GM19395 (cell line): ENCODE data around the gene BRIP1.
A peak's percentile ranks its signal among the peaks of the same experiment; 100 is the strongest.
"Not testable (repeated sequence)": the region's sequence is repeated elsewhere in the genome, so short reads cannot be mapped to it uniquely, and the experiment has no call there.

Experiments
- ATAC-seq: cut with Tn5 transposase; IDR thresholded peaks from one replicate; pipeline ENCODE4 v1.9.1; 2021; ENCODE audit warnings: mild to moderate bottlenecking, moderate library complexity; ENCODE audit not compliant: unreplicated experiment

Gene BRIP1

DNA sequence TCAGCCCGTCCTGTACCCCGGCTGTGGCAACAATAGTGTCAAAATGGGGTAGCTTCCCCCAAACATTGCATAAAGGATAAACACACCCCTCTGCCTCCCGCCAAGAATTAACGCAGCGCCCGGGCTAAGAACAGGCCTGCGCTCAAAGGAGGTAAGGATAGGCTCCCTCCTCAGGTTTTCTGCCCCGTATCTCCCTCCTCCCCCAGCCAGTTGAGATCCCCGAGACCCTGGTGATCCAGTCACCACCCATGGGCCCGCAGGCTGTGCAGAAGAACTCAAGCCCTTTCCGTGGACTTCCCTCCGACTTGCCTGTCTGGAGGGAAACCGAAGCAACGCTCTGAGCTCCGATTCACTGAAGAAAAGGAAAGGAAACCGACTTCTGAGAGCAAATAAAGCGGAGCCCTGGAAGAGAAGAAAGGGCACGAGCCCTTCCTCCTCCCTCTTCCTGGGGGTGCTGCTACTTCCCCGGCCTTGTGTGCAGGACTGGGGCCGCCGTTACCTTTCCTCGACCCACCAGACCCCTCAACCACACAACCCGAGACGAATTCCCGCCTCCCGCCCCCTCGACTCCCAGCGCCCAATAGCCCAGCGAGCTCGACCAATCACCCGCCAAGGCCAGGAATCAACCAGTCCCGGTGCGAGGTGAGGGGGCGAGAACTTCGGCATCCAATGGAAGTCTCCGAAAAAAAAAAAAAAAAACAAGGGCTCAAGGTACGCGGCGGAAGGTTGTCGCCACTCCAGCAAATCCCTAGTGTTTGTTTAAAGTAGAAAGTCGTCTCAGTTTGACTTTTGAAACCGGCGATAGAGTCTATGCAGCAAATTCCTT lies at the start of gene BRIP1:
TSS of gene BRIP1 (minus strand) at position 554 of the 826 bp plus-strand sequence. CDS start 1,989 bp downstream, outside the sequence.
- peak; percentile 91 for ATAC-seq

DNA sequence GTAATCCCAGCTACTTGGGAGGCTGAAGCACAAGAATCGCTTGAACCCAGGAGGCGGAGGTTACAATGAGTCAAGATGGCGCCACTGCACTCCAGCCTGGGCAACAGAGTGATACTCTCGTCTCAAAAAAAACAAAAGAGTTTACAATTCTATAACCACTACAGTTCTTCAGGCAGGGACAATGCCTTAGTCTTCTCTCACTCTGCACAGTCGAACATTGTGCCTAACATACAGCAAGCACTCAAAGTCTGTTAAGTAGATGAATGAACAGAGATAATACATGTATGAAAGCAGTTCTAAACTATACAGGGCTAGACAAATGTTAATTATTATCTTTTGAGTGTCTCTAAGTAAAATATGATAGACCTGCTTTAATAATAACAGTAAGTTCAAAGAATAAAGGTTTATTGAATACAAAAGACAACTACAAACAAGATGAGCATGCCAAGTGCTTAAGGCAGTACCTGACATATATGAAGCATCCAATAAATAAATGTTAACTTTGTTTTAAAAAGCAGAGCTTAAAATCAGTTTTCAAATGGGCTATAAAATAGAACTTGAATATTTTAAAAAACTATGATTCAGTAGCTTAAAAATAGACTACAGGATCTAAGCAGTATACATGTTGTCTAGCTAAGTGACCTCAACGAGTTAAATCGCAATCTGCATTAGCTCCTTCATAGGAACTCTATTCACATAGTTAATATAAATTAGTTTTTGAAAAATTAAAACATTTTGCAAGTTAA lies 45.1 kb upstream of the BRIP1 start:
- no peak for ATAC-seq

DNA sequence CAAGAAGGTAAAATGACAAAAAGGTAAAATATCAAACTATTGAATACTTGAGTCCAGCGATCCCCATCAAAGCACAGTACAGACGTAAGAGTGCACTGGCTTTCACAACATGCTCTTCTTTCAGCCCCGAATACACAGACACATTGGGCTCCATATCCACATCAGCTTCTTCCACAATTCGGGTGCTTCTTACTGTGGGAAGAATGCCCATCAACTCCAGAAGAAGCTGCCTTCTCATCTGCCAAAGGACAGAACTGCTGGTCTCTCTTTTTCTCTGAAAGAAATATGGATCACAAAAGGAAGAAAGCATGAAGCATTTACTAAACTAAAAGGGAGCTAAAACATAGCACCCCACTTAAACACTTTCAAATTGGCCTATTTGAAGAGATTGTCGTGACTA lies 44.0 kb upstream of the BRIP1 start:
- ATAC-seq, result no peak

DNA sequence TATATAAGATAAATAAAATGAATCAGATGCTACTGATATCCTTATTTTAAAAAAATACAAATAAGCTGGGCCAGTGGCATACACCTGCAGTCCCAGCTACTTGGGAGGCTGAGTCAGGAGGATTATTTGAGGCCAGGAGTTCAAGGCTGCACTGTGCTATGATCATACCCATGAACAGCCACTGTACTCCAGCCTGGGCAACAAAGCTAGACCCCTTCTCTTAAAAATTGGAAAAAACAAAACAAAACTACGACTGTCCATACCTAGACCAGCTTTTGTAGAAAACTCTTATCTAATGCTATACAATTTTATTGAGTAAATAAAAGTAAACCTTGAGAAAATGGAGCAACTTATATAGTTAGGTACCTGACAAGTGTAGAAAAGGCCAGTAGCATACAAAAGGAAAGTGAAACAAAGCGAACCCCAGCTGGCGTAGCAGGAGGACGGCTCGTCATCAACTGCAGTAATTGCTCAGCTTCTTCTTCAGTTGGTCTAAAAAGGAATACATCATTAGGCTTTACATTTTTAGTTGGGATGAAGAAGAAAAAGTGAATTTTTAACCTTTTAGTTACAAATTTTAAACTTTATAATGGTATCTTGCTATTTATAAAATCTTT lies 40.9 kb upstream of the BRIP1 start:
- peak; percentile 96 for ATAC-seq

DNA sequence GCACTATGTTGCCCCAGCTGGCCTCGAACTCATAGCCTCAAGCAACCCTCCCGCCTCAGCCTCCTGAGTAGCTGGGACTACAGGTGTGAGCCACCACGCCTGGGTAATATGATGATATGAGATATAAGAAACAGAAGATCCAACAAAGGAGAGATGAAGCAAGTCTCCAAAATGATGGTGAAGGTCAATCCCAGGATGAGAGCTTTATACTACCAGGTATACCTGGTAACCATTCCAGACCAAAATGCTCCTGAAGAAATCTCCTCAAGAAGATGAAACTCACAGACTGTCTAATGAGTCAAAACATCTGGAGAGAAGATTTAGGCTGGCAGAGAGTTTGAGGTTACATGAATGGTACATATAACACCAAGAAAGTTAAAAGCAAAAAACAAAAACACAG lies 39.9 kb upstream of the BRIP1 start:
- ATAC-seq, result no peak

DNA sequence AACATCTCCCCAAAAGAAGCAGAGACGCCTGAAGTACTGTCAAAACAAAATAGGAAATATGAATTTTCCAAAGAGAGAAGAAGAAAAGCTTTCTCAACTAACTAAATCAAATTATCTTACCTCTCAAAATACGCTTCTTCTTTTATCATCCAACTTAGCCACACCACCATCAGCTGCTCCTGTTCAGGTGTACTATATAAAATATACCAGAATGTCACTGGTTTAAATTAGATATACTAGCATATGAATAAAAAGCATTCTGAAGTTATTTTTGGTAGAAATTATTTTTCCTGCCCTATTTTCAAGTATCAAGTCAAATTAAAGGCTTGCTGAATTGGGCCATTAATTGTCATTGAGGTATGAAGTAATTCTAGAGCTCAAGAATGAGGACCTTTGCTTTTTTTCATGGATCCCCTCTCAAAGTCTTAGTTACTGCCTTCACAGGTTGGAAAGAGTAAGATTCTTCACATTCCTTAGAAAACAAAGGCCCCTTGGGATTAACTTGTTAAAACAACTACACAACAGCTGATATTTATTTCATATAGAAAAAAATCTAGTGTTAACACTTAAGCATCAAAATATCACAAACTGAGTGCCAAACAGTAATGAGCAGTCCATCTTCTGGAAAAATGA lies 34.3 kb upstream of the BRIP1 start:
- no peak for ATAC-seq

DNA sequence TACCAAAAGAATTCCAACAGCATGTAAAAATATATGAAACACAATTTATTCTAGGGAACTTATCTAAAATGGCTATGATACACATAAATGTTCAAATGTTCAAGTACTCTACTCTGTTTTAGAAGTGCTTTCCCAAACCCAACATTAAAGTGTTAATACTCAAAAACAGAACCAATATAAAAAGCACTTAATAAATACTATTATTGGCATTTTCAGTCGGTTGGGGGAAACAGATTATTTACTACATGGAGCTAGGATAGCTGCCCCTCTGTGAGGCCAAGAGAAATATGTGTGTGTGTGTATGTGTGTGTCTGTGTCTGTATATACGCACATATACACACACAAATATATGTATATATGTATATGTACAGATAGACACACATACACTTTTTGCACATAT lies 32.1 kb upstream of the BRIP1 start:
- ATAC-seq, result no peak

DNA sequence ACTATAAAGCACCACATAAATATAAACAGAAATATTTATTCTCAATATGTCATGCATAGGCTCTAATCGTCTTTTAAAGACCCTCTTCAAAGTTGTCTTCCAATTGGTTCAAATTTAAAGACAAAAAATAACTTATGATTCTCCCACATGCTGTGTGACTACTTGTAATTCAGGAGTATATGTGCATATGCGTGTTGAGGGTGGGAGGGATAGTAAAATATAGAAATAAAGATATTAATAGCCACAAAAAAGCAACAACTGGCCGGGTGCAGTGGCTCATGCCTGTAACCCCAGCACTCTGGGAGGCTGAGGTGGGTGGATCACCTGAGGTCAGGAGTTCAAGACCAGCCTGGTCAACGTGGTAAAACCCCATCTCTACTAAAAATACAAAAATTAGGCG lies 31.0 kb upstream of the BRIP1 start:
- not testable (repeated sequence) for ATAC-seq

DNA sequence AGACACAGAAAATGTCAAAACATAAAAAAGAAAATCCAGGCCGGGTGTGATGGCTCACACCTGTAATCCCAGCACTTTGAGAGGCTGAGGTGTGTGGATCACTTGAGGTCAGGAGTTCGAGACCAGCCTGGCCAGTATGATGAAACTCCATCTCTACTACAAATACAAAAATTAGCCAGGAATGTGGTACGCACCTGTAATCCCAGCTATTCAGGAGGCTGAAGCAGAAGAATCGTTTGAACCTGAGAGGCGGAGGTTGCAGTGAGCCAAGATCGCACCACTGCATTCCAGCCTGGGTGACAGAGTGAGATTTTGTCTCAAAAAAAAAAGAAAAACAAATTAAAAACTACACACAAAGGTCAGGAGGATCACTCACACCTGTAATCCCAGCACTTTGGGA lies 24.4 kb upstream of the BRIP1 start:
- ATAC-seq, result not testable (repeated sequence)

DNA sequence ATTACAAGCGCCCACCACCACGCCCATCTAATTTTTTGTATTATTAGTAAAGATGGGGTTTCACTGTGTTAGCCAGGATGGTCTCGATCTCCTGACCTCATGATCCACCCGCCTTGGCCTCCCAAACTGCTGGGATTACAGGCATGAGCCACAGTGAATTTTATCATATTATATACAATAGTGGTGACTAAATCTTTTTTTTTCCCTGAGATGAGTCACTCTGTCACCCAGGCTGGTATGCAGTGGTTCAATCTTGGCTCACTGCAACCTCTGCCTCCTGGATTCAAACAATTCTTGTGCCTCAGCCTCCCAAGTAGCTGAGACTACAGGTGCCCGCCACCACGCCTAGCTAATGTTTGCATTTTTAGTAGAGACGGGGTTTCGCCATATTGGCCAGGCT lies 22.5 kb upstream of the BRIP1 start:
- ATAC-seq, result not testable (repeated sequence)

DNA sequence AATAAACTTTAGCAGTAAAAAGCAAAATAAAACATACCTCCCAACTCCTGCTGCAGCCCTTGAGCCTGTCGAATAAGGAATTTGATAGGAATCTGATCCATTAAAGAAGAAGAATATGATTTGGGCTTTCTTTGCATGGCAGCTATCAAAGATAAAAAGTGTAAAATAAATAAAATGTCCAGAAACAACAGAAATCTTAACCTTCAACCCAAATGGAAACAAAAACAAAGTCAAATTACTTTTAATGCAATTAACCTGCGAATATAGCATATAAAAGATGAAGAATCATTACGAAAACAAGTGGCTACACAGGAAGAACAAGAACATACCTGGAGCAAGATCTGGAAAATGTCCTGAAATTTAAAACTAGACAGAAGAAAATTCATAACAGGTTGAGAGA lies 21.5 kb upstream of the BRIP1 start:
- ATAC-seq, result no peak

DNA sequence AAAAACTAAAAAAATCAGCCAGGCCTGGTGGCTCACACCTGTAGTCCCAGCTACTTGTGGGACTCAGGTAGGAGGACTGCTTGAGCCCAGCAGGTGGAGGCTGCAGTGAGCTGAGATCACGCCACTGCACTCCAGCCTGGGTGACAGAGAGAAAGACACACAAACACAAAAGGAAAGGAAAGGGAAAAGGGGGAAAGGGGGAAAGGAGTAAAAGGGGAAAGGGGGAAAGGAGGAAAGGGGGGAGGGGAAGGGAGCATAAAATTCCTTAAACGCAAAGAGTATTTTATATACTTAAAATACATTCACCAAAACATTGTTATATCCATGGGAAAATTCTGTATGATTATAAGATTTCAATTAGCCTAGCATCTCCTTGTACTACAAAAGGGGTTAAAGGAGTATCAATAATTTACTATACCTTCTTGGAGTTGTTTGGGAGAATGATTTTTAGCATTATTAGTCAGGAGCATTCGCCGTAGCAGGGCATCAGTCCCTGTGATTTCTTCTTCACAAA lies 17.3 kb upstream of the BRIP1 start:
- no peak for ATAC-seq

DNA sequence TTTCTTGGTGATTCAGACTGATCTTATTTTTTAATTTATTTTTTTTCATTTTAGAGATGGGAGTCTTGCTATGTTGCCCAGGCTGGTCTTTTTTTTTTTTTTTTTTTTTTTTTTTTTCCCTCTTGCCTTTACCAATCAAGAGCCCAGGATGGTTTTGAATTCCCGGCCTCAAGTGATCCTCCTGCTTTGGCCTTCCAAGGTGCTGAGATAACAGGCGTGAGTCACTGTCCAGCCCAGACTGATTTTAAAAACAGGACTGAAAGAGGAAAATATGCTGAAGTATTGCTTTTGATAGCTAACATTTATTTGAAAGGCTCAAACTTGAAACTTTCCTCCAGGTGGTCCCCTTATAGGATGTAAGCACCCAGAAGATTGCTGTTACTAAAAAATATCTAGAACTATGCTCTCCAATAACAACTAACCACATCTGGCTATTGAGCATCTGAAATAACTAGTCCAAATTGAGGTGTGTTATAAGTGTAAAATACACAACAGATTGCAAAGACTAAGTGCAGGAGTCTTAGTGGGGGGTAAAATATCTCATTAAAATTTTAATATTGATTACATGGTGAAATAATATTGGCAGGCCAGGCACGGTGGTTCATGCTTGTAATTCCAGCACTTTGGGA lies 15.8 kb upstream of the BRIP1 start:
- ATAC-seq, result no peak

DNA sequence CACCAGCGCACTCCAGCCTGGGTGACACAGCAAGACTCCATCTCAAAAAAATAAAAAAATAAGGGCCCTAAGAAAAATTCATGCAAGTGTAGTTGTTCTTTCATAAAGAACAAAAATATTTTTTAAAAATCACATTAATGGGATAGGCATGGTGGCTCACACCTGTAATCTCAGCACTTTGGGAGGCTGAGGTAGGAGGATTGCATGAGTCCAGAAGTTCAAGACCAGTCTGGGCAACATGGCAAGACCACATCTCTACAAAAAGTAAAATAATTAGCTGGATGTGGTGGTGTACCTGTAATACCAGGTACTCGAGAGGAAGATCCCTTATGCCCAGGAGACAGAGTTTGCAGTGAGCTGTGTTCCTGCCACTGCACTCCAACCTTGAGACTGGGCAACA lies 15.2 kb upstream of the BRIP1 start:
- ATAC-seq, result no peak

DNA sequence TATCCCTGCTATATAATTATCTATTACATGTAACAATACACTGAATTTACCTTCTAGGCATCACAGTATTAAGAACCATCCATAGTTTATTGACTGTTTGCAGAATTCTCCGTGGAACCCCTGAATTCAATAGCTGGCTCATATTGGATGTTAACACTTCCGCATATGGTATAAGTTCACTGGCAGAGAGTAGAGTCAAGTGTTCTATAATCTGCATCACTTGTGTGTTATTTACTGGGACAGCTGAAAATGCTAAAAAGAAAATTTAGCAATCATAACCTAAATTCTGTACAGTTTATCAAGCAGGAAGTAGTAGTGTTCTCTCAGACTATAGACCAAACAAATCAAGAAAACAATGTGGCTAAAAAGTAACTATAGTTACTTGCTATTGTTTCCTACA lies 14.5 kb upstream of the BRIP1 start:
- no peak for ATAC-seq

DNA sequence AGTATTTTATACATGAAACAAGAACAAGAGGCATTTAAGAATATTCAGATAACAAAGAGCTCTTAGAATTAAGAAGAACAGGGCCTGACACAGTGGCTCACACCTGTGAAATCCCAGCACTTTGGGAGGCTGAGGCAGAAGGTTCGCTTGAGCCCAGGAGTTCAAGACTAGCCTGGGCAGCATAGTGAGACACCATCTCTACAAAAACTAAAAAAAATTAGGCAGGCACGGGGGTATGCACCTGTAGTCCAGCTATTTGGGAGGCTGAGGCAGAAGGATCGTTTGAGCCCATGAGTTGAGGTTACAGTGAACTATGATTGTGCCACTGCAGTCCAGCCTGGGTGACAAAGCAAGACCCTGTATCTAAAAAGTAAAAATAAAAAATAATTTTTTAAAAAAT lies 12.5 kb upstream of the BRIP1 start:
- no peak for ATAC-seq

DNA sequence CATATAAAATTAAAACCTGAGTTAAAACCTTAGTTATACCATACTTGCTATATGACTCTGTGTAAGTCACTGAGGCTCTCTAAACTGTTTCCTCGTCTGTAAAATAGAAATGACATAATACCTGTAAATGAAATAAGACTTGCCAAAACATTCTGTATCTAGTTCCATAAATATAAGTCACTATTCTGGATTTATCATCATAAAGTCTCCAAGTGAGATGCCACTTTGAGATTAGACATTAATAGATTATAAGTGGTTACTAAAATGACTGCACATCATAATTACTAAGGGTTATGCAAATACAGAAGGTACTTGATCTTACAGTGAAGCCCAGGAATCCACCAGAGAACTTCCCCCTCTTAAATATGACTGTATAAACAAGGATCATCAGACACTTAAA lies 12.0 kb upstream of the BRIP1 start:
- ATAC-seq, result no peak

DNA sequence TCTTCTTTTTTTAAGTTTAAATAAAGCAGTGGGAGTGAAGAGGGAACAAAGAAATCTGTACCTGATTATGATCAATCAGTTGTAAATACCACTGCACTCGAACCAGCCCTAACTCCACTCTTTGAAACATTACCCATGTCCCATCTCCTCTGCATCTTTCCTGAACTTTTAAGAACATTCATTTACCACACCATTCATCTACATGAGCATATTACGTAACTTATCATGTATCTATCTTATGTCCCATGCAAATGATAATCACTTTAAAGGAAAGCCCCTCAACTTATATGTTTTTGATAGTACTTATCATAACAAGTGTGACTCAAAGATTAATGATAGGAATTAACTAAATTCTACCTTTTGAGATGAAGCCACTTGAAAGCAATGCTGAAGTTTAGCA lies 10.7 kb upstream of the BRIP1 start:
- ATAC-seq, result no peak

DNA sequence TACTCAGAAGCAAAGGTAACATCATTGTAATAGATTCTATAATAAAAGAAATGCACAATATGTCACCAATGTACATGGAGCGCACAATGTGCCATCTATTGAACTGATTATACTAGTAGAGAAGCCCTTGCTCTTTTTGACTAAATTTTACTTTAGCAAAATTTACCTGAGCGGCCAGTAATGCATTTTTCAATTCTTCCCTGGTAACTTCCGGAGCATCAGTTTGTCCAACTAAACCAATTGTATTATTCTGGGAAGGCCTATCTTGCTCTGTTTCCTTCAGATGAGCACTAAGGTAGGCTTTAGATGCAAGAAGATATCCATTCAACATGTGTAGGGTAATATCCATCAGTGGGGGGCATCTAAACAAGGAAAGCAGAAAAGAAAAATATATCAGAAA lies 8.8 kb upstream of the BRIP1 start:
- no peak for ATAC-seq

DNA sequence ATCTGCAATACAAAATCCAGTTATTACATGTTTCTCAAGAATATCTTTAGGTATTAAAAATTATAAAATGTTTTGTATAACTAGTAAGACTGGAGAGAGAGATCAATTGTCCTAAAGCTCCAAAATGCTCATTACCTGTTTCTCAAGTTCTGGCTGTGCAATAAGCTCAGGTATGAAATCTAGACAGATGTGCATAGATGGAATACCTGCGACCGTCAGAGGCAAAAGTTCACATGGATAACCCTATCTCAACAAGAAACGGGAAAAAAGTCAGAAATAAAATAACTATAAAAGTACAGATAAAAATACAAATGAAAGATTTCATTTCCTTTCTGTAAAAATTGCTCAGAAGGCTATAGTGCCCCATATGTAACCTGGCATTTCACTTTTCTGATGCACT lies 5.8 kb upstream of the BRIP1 start:
- ATAC-seq, result no peak

DNA sequence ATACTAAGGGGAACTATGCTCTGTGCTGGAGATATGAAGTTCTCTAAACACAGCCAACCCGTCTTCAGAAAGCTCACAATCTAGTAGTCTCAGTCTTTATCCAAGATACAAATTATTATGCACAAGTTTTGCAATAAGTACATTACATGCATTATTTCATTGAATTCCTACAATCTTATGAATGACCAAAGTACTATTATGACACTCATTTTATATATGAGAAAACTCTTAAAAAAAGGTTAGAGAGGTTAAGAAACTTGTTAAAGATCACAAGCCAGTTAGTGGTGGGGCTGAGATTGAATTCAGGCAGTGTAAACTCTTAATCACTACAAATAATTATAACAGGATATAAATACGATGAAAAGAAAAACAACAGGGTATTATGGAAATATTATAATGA lies 4.7 kb upstream of the BRIP1 start:
- no peak for ATAC-seq
